Common myeloid progenitor, CD34-positive (primary cell): ENCODE results near the gene ABLIM2.

Experiments
- CTCF ChIA-PET: fragments of 350-600 bp; sonication (Branson Sonifier 250); formaldehyde crosslinking; loops from one replicate; lab custom pipeline; 2021; ENCODE audit warnings: antibody characterized with exemption; lab: Charles Lee
- POLR2A ChIA-PET: fragments of 350-600 bp; sonication (Branson Sonifier 250); formaldehyde crosslinking; loops from one replicate; lab custom pipeline; 2021; ENCODE audit warnings: antibody characterized with exemption; lab: Charles Lee
- DNase-seq, 3 donors: peaks; one replicate each; pipeline versions ENCODE4 v3.0.0 to v3.0.0-alpha.2; 2013
- H3K27ac ChIP-seq, 2 experiments: 1 replicate in 1 of 2; 2 replicates in 1 of 2; pipeline ENCODE4 v1.7.0; 2013; ENCODE audit warnings: inconsistent platforms in 2 of 2, low read length in 2 of 2, mild to moderate bottlenecking in 2 of 2, low read depth in 1 of 2, moderate library complexity in 1 of 2; ENCODE audit not compliant: severe bottlenecking in 2 of 2, insufficient read depth in 1 of 2, poor library complexity in 1 of 2
- H3K27me3 ChIP-seq, 5 experiments: replicated peaks in 2 of 5; 1 replicate in 3 of 5; 2 replicates in 2 of 5; pipeline versions ENCODE4 v1.6.1 to v1.7.0; 2013; ENCODE audit warnings: low read length in 4 of 5, mild to moderate bottlenecking in 2 of 5, moderate library complexity in 2 of 5, inconsistent platforms in 1 of 5; ENCODE audit not compliant: insufficient read depth in 5 of 5, control insufficient read depth in 4 of 5
- H3K36me3 ChIP-seq, 4 experiments: 1 replicate in 2 of 4; 2 replicates in 2 of 4; pipeline versions ENCODE4 v1.6.1 to v1.7.0; 2013; ENCODE audit warnings: low read length in 3 of 4, control low read depth in 1 of 4, mild to moderate bottlenecking in 1 of 4; ENCODE audit not compliant: control insufficient read depth in 4 of 4, insufficient read depth in 4 of 4
- H3K4me1 ChIP-seq, 4 experiments: 1 replicate in 3 of 4; 2 replicates in 1 of 4; pipeline versions ENCODE4 v1.6.1 to v1.7.1; 2013; ENCODE audit warnings: low read length in 3 of 4, mild to moderate bottlenecking in 3 of 4, control low read depth in 1 of 4, inconsistent platforms in 1 of 4, moderate library complexity in 1 of 4; ENCODE audit not compliant: control insufficient read depth in 4 of 4, insufficient read depth in 4 of 4; ENCODE audit errors: control extremely low read depth in 1 of 4
- H3K4me3 ChIP-seq, 7 experiments: 1 replicate in 4 of 7; 2 replicates in 3 of 7; pipeline versions ENCODE4 v1.5.1 to v1.7.0; 2013; ENCODE audit warnings: mild to moderate bottlenecking in 7 of 7, low read length in 6 of 7, moderate library complexity in 6 of 7, inconsistent platforms in 2 of 7, low read depth in 2 of 7, control low read depth in 1 of 7; ENCODE audit not compliant: insufficient read depth in 4 of 7, control insufficient read depth in 1 of 7; ENCODE audit errors: extremely low read depth in 1 of 7
- H3K9me3 ChIP-seq, 5 experiments: 1 replicate in 4 of 5; 2 replicates in 1 of 5; pipeline versions ENCODE4 v1.6.1 to v1.7.1; 2013; ENCODE audit warnings: low read length in 4 of 5, mild to moderate bottlenecking in 2 of 5, inconsistent platforms in 1 of 5, low read depth in 1 of 5, moderate library complexity in 1 of 5; ENCODE audit not compliant: control insufficient read depth in 4 of 5, insufficient read depth in 2 of 5; ENCODE audit errors: control extremely low read depth in 1 of 5
- WGBS: methylation state at CpG from one replicate; pipeline ENCODE4 v1.1.5; 2013; ENCODE audit not compliant: insufficient coverage; 5-methylcytosine and 5-hydroxymethylcytosine counted together

ABLIM2 gene

GRCh38 chr4:7978907-7979651 is 179.5 kb downstream of the ABLIM2 start:
- no peak overlapping the region for H3K27ac ChIP-seq
- DNase-seq, result no peak

GRCh38 chr4:7978489-7978888 is 180.1 kb downstream of the ABLIM2 start:
- WGBS, result 61% methylated on average over 3 of the region's 5 CpGs
- no peaks in the 10 kb centered on the region for H3K9me3 ChIP-seq
- no peaks in the 10 kb centered on the region for H3K4me1 ChIP-seq
- DNase-seq, result no peak
- ChIA-PET CTCF (interaction anchor here (0.8 to 1.4 kb wide), 2 partner anchors 41 to 784 kb away, joined by 3 read pairs; no protein-coding TSS in a partner anchor), POLR2A (no interaction called here)
- peaks cover 0 to 53% (median 13%) of the 10 kb centered on the region in 5 experiments for H3K27me3 ChIP-seq
- no peak overlapping the region for H3K4me3 ChIP-seq
- no peak overlapping the region for H3K27ac ChIP-seq
- no peaks in the 10 kb centered on the region for H3K36me3 ChIP-seq

More at GRCh38 chr4:7978907-7979651, 179.5 kb downstream of the ABLIM2 start:
- no peak overlapping the region for H3K4me3 ChIP-seq
- CTCF ChIA-PET, result interaction anchor here (0.8 kb wide), 1 partner anchor 784 kb away, joined by 3 read pairs; no protein-coding TSS in a partner anchor
- POLR2A ChIA-PET, result no interaction called here
- WGBS, result 71% methylated on average over 12 of the region's 17 CpGs
- no peaks in the 10 kb centered on the region for H3K4me1 ChIP-seq
- H3K9me3 ChIP-seq, result no peaks in the 10 kb centered on the region
- H3K36me3 ChIP-seq, result no peaks in the 10 kb centered on the region
- H3K27me3 ChIP-seq, result peaks cover 0 to 57% (median 13%) of the 10 kb centered on the region in 5 experiments

GRCh38 chr4:7976634-7977033 is 182.0 kb downstream of the ABLIM2 start:
- WGBS, result 97% methylated on average over 4 of the region's 5 CpGs
- H3K4me3 ChIP-seq, result no peak overlapping the region
- CTCF ChIA-PET, result no interaction called here
- no peaks in the 10 kb centered on the region for H3K36me3 ChIP-seq
- H3K27me3 ChIP-seq, result peaks cover 0 to 45% (median 13%) of the 10 kb centered on the region in 5 experiments
- no peaks in the 10 kb centered on the region for H3K4me1 ChIP-seq
- no peaks in the 10 kb centered on the region for H3K9me3 ChIP-seq
- POLR2A ChIA-PET, result no interaction called here
- DNase-seq, result no peak
- H3K27ac ChIP-seq, result no peak overlapping the region

DNA sequence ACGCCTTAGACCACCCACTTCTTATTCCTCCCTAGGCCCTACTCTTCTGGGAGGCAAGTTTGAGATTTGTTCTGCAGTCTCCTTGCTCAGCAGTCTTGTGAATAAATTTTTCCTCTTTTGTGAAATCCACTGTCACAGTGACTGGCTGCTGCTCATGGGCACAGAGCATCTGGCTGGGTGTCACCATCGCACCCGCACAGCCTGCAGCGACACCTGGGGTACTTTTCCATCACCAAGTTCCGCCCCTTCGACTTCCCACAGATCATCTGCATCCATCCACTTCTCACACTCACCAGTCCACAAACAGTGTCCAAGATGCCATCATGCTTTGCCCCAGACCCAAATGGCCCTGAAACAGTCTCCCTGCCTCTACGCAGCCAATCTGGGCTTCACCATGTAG is 182.6 kb downstream of the ABLIM2 start:
- DNase-seq, result no peak
- Histone ChIP-seq H3K27me3 (peaks cover 0 to 43% (median 13%) of the 10 kb centered on the region in 5 experiments), H3K4me1 (peaks cover 0 to 4% (median 2%) of the 10 kb centered on the region in 4 experiments), H3K4me3 (no peak overlapping the region), H3K27ac (no peak overlapping the region), H3K36me3 (no peaks in the 10 kb centered on the region), H3K9me3 (no peaks in the 10 kb centered on the region)
- CTCF ChIA-PET, result no interaction called here
- WGBS, result 100% methylated on average over 7 of the region's 7 CpGs
- POLR2A ChIA-PET, result no interaction called here

GRCh38 chr4:7974425-7974824 is 184.2 kb downstream of the ABLIM2 start:
- H3K9me3 ChIP-seq, result no peaks in the 10 kb centered on the region
- 88% methylated on average over 1 of the region's 1 CpG for WGBS
- peaks cover 0 to 46% (median 10%) of the 10 kb centered on the region in 5 experiments for H3K27me3 ChIP-seq
- H3K4me3 ChIP-seq, result no peak overlapping the region
- POLR2A ChIA-PET, result no interaction called here
- peaks cover 0 to 20% (median 14%) of the 10 kb centered on the region in 4 experiments for H3K4me1 ChIP-seq
- H3K27ac ChIP-seq, result no peak overlapping the region
- CTCF ChIA-PET, result no interaction called here
- DNase-seq, result no peak
- no peaks in the 10 kb centered on the region for H3K36me3 ChIP-seq

DNA sequence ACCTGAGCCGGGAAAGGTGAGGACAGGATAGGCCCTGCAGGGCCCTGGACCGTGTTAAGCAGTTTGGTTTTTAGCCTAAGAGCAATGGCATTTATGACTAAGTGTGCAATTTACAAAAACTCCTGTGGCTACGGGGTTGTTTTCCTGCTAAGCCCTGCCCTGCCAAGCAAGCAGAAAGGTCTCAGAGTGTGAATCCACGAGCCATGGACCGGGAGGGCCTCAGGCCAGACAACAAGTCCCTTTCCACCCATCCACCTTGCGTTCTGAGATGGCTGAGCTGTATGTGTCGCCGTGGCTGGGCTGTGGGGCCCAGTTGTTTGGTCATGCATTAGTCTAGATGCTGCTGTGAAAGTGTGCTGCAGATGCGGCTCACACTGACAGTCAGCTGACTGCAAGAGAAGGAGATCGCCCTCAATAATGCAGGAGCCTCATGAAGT is 185.1 kb downstream of the ABLIM2 start:
- Histone ChIP-seq H3K27ac (no peak overlapping the region), H3K9me3 (no peaks in the 10 kb centered on the region), H3K27me3 (peaks cover 0 to 38% (median 7%) of the 10 kb centered on the region in 5 experiments), H3K4me1 (peaks cover 0 to 25% (median 15%) of the 10 kb centered on the region in 4 experiments), H3K4me3 (no peak overlapping the region), H3K36me3 (no peaks in the 10 kb centered on the region)
- CTCF ChIA-PET, result no interaction called here
- WGBS, result 97% methylated on average over 10 of the region's 10 CpGs
- no peak for DNase-seq
- POLR2A ChIA-PET, result interaction anchor here (0.6 kb wide), 1 partner anchor 10 kb away, joined by 4 read pairs; no protein-coding TSS in a partner anchor

- POLR2A ChIA-PET, result no interaction called here
- WGBS, result 91% methylated on average over 13 of the region's 13 CpGs
Measured at GRCh38 chr4:7971881-7972500, 186.6 kb downstream of the ABLIM2 start.

More at GRCh38 chr4:7971881-7972500, 186.6 kb downstream of the ABLIM2 start:
- Histone ChIP-seq H3K36me3 (no peaks in the 10 kb centered on the region), H3K4me1 (peaks cover 0 to 32% (median 15%) of the 10 kb centered on the region in 4 experiments), H3K27ac (no peak overlapping the region), H3K27me3 (peaks cover 0 to 48% (median 12%) of the 10 kb centered on the region in 5 experiments), H3K4me3 (no peak overlapping the region), H3K9me3 (no peaks in the 10 kb centered on the region)
- CTCF ChIA-PET, result no interaction called here
- no peak for DNase-seq
